ELR (cell line): Measurements from ENCODE around the gene FAP.
A peak's percentile ranks its signal among the peaks of the same experiment; 100 is the strongest.

ENCODE experiments used
- DNase-seq: peaks from one replicate; pipeline ENCODE4 v3.0.0-alpha.2; 2015; ENCODE audit warnings: low read depth

The FAP gene

GRCh38 chr2:162126111-162126519 lies 117.1 kb downstream of the FAP start:
- no peak for DNase-seq

- DNase-seq = no peak
These were observed 118.1 kb downstream of the FAP start for GRCh38 chr2:162125138-162125537.

DNA sequence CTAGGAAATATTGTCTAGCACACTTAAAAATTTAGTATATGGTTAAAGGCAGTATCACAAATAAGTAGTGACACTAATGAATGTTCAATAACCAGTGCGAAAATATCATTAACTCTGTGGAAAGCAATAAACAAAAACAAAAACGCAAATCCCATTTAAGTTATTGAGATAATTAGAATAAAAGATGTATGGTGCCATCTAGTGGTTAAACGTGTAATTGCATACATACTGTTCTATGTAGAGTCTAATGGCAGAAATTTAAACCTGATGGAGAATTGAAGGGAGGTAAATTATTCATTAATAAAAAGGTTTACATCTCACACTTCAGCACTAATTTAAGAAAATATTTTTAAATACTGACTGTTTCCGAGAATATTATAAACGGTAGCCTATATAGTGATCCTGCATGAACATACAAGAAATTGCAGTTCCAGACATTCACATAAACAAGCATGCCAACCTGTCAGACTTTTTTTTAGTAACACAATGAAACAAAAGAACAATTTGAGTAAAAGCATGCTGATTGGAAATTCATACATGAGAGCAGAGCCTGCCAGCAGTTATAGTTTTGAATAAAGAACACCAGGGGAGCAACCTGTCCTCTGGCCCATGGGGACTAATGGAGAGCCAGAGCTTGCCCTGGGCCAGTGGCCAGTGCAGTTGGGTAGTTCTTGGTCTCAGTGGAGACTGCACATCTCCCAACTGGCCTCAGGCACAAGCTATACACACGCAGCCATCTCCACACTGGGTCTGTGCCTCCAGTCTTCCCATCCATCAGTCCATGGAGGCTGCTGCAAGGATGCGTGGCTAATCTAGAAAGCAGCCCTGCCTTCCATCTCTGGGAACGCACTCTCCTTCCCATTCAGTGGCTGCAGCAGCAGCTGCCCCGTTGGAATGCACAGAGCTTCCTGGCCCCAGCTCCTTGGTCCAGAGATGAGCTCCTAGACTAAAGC lies 119.2 kb downstream of the FAP start:
- DNase-seq = peak; percentile 78
